Measurements from ENCODE around the gene KCMF1. TPM values are rescaled to one million over a fixed set of nuclear protein-coding genes. Genes with fewer than 3 reads are reported as not detected.

The KCMF1 gene
- total and polyA plus RNA-seq, 2 of the 13 experiments (the other 11 are each of a cell fraction or from before 2014, with no cell fraction given) = 62.1 to 116 TPM

GRCh38 chr2:84972207-84972783 is 1.3 kb downstream of the KCMF1 start:
- Histone ChIP-seq H3K4me3 (replicated peaks in 1 of 3; ENCODE audit: insufficient read depth in 1 of 3, low read depth in 2 of 3, low read length in 3 of 3) (peak overlapping the region; percentile 81 to 99 (median 97)), H3K79me2 (ENCODE audit: insufficient read depth, low read length) (peaks cover 87% of the 10 kb centered on the region), H4K20me1 (ENCODE audit: insufficient read depth, low read length) (peaks cover 42% of the 10 kb centered on the region), H3K27me3 (ENCODE audit: control insufficient read depth in 1 of 2, insufficient read depth in 2 of 2, low read length in 2 of 2) (no peaks in the 10 kb centered on the region; a peak in 1 of 5 replicates), H3K36me3 (replicated peaks in 1 of 2; ENCODE audit: control insufficient read depth in 1 of 2, insufficient read depth in 2 of 2, low read length in 2 of 2) (peaks cover 0 to 3% of the 10 kb centered on the region in 2 experiments; a peak in 1 of 5 replicates), H2AFZ (ENCODE audit: low read length) (no peak overlapping the region), H3K4me1 (ENCODE audit: insufficient read depth, low read length) (peaks cover 56% of the 10 kb centered on the region), H3K27ac (ENCODE audit: extremely low read length, insufficient read depth, low read length) (peak overlapping the region; percentile 82), H3K4me2 (ENCODE audit: low read depth, low read length) (peak overlapping the region; percentile 95), H3K9ac (ENCODE audit: insufficient read depth, low read depth, low read length) (peak overlapping the region; percentile 95), H3K9me3 (ENCODE audit: low read length) (no peaks in the 10 kb centered on the region)
- FAIRE-seq (no peak), DNase-seq (ENCODE audit: low spot score) (no peak), ATAC-seq (no peak; the same call in 2 of the 3 replicates)
- POLR2A ChIA-PET = interaction anchor here (0.9 to 3.8 kb wide), 6 partner anchors 13 to 52 kb away, joined by 3 to 30 read pairs (median 13); no protein-coding TSS in a partner anchor
- intact Hi-C loops (cut with micrococcal nuclease; ENCODE audit: unreplicated experiment) (loop anchor here (1.0 to 2.0 kb wide), 2 partner anchors 17 to 42 kb away; no protein-coding TSS in a partner anchor), in situ Hi-C loops (cut with HindIII; ENCODE audit: extremely low pct_ligation_motif_present, low pct_unique_long_range_greater_than_20kb) (loop anchor here (5.0 kb wide), 1 partner anchor 45 kb away; no protein-coding TSS in a partner anchor)
- 1% methylated on average over 11 of the region's 11 CpGs for WGBS (ENCODE audit: low lambda C conversion rate)
- BruUV-seq (replicated peaks) = no TSS peak
- CTCF ChIA-PET (ENCODE audit: low intra/inter-chr PET ratio, low total read pairs) = interaction anchor here (1.1 kb wide), 1 partner anchor 47 kb away, joined by 3 read pairs; no protein-coding TSS in a partner anchor
- TF ChIP-seq GATAD1 (CRISPR knock-in tag; IDR thresholded peaks at IDR 0.05) = no peak
- peak; percentile 18; the same call in 1 of the 2 replicates for TF ChIP-seq ZNF430 (CRISPR knock-in tag; IDR thresholded peaks at IDR 0.05)
- 0 out of 2 replicates have a peak, but pooled peaks have one; percentile 8 for TF ChIP-seq ZNF543 (CRISPR knock-in tag; IDR thresholded peaks at IDR 0.05)
- TF ChIP-seq TOPORS (CRISPR knock-in tag; IDR thresholded peaks at IDR 0.05) = 0 out of 2 replicates have a peak, but pooled peaks have one; percentile 0
- TF ChIP-seq U2AF2 (IDR thresholded peaks at IDR 0.05; ENCODE audit: low read depth, low read length) = no peak
- TF ChIP-seq, protein P1, sequence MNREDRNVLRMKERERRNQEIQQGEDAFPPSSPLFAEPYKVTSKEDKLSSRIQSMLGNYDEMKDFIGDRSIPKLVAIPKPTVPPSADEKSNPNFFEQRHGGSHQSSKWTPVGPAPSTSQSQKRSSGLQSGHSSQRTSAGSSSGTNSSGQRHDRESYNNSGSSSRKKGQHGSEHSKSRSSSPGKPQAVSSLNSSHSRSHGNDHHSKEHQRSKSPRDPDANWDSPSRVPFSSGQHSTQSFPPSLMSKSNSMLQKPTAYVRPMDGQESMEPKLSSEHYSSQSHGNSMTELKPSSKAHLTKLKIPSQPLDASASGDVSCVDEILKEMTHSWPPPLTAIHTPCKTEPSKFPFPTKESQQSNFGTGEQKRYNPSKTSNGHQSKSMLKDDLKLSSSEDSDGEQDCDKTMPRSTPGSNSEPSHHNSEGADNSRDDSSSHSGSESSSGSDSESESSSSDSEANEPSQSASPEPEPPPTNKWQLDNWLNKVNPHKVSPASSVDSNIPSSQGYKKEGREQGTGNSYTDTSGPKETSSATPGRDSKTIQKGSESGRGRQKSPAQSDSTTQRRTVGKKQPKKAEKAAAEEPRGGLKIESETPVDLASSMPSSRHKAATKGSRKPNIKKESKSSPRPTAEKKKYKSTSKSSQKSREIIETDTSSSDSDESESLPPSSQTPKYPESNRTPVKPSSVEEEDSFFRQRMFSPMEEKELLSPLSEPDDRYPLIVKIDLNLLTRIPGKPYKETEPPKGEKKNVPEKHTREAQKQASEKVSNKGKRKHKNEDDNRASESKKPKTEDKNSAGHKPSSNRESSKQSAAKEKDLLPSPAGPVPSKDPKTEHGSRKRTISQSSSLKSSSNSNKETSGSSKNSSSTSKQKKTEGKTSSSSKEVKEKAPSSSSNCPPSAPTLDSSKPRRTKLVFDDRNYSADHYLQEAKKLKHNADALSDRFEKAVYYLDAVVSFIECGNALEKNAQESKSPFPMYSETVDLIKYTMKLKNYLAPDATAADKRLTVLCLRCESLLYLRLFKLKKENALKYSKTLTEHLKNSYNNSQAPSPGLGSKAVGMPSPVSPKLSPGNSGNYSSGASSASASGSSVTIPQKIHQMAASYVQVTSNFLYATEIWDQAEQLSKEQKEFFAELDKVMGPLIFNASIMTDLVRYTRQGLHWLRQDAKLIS (CRISPR knock-in tag; IDR thresholded peaks at IDR 0.05) = 0 out of 2 replicates have a peak, but pooled peaks have one; percentile 11
- TF ChIP-seq, protein P2, sequence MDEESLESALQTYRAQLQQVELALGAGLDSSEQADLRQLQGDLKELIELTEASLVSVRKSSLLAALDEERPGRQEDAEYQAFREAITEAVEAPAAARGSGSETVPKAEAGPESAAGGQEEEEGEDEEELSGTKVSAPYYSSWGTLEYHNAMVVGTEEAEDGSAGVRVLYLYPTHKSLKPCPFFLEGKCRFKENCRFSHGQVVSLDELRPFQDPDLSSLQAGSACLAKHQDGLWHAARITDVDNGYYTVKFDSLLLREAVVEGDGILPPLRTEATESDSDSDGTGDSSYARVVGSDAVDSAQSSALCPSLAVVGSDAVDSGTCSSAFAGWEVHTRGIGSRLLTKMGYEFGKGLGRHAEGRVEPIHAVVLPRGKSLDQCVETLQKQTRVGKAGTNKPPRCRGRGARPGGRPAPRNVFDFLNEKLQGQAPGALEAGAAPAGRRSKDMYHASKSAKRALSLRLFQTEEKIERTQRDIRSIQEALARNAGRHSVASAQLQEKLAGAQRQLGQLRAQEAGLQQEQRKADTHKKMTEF (CRISPR knock-in tag; IDR thresholded peaks at IDR 0.05) = 0 out of 2 replicates have a peak, but pooled peaks have one; percentile 1
- peak; percentile 8 for TF ChIP-seq ZNF781 (CRISPR knock-in tag; IDR thresholded peaks at IDR 0.05; ENCODE audit: borderline replicate concordance, not compliant biosample characterization)
- TF ChIP-seq ZMAT3 (CRISPR knock-in tag; conservative IDR thresholded peaks at IDR 0.05) = 0 out of 2 replicates have a peak, but pooled peaks have one; percentile 11
- TF ChIP-seq KLF13 (CRISPR knock-in tag; IDR thresholded peaks at IDR 0.05) = no peak
- no peak for TF ChIP-seq HNRNPUL1 (IDR thresholded peaks at IDR 0.05; ENCODE audit: low read depth, low read length)
- TF ChIP-seq ZNF329 (CRISPR knock-in tag; IDR thresholded peaks at IDR 0.05; ENCODE audit: low read depth) = no peak
- TF ChIP-seq U2AF1 (optimal IDR thresholded peaks at IDR 0.05; ENCODE audit: low read depth, low read length) = no peak
- TF ChIP-seq ZNF343 (CRISPR knock-in tag; IDR thresholded peaks at IDR 0.05) = 0 out of 2 replicates have a peak, but pooled peaks have one; percentile 11
- TF ChIP-seq ZNF12 (CRISPR knock-in tag; IDR thresholded peaks at IDR 0.05) = 0 out of 2 replicates have a peak, but pooled peaks have one; percentile 5
- TF ChIP-seq, protein P3, sequence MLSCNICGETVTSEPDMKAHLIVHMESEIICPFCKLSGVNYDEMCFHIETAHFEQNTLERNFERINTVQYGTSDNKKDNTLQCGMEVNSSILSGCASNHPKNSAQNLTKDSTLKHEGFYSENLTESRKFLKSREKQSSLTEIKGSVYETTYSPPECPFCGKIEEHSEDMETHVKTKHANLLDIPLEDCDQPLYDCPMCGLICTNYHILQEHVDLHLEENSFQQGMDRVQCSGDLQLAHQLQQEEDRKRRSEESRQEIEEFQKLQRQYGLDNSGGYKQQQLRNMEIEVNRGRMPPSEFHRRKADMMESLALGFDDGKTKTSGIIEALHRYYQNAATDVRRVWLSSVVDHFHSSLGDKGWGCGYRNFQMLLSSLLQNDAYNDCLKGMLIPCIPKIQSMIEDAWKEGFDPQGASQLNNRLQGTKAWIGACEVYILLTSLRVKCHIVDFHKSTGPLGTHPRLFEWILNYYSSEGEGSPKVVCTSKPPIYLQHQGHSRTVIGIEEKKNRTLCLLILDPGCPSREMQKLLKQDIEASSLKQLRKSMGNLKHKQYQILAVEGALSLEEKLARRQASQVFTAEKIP (CRISPR knock-in tag; IDR thresholded peaks at IDR 0.05; ENCODE audit: borderline replicate concordance) = no peak
- TF ChIP-seq SAP130 (CRISPR knock-in tag; IDR thresholded peaks at IDR 0.05; ENCODE audit: low read depth) = peak; percentile 4; the same call in 1 of the 2 replicates
- no peak for TF ChIP-seq MIER3 (CRISPR knock-in tag; IDR thresholded peaks at IDR 0.05; ENCODE audit: borderline replicate concordance)
